Sigmoid colon (tissue), 4 donors: ENCODE data around the gene AMY1C.
"Not testable (repeated sequence)": the region's sequence is repeated elsewhere in the genome, so short reads cannot be mapped to it uniquely, and the experiment has no call there.

ENCODE experiments used
- CTCF ChIP-seq, 4 experiments: fragments of 450-650 bp in 3 of 4; fragments of 200-600 bp in 1 of 4; IDR thresholded peaks; one replicate each; pipeline ENCODE4 v1.5.1; 2016 to 2019; ENCODE audit warnings: antibody characterized with exemption in 4 of 4, mild to moderate bottlenecking in 3 of 4, moderate library complexity in 2 of 4
- POLR2AphosphoS5 ChIP-seq, 4 donors: sonication (generic); formaldehyde crosslinking; IDR thresholded peaks; one replicate each; pipeline ENCODE4 v1.6.1; 2017; ENCODE audit warnings: antibody characterized with exemption in 4 of 4

GRCh38 chr1:103700669-103701068 lies 49.0 kb upstream of the AMY1C start:
- not testable (repeated sequence) for TF ChIP-seq POLR2AphosphoS5, CTCF (IDR thresholded peaks at IDR 0.05)
